Subcutaneous adipose tissue (tissue), 4 donors: ENCODE data around the gene MYL6B. TPM values are rescaled to one million over a fixed set of nuclear protein-coding genes. Genes with fewer than 3 reads are reported as not detected.

Source experiments
- CTCF ChIP-seq: fragments of 450-650 bp; IDR thresholded peaks from one replicate; pipeline ENCODE4 v1.5.1; 2016; ENCODE audit warnings: low read depth, mild to moderate bottlenecking, control low read depth, antibody characterized with exemption, moderate library complexity
- total RNA-seq, 4 donors: library from RNA; depleted of rRNA; stranded (reverse); fragments of >200 nt; gene quantifications; one replicate each; pipeline ENCODE4 v1.1.0, GENCODE V29; 2016

Gene MYL6B
- total RNA-seq, 4 donors from 2014 or later: 12.2 to 36.0 (median 24.7) TPM

- TF ChIP-seq CTCF: no peak
These were observed 24.9 kb upstream of the MYL6B start for GRCh38 chr12:56127485-56127887.

- no peak for TF ChIP-seq CTCF
These were observed 24.3 kb upstream of the MYL6B start, which contains the start of gene ESYT1 for GRCh38 chr12:56127888-56128669. ESYT1 (plus strand) TSS chr12:56128267; CDS start chr12:56128320, 53 bp downstream.

- no peak for TF ChIP-seq CTCF
These were observed 23.6 kb upstream of the MYL6B start for GRCh38 chr12:56128670-56129205.

- TF ChIP-seq CTCF: no peak
These were observed 23.0 kb upstream of the MYL6B start for GRCh38 chr12:56129206-56129941.

GRCh38 chr12:56129942-56130495, 22.4 kb upstream of the MYL6B start:
- TF ChIP-seq CTCF: no peak

GRCh38 chr12:56130876-56131275, 21.5 kb upstream of the MYL6B start:
- TF ChIP-seq CTCF: no peak

GRCh38 chr12:56134897-56135296, 17.5 kb upstream of the MYL6B start:
- no peak for TF ChIP-seq CTCF
